ENCODE data around the gene PTGR1. TPM values are rescaled to one million over a fixed set of nuclear protein-coding genes. Genes with fewer than 3 reads are reported as not detected.

The PTGR1 gene
- total RNA-seq, 4 donors from 2014 or later = 2.6 to 90.0 (median 51.6) TPM

DNA sequence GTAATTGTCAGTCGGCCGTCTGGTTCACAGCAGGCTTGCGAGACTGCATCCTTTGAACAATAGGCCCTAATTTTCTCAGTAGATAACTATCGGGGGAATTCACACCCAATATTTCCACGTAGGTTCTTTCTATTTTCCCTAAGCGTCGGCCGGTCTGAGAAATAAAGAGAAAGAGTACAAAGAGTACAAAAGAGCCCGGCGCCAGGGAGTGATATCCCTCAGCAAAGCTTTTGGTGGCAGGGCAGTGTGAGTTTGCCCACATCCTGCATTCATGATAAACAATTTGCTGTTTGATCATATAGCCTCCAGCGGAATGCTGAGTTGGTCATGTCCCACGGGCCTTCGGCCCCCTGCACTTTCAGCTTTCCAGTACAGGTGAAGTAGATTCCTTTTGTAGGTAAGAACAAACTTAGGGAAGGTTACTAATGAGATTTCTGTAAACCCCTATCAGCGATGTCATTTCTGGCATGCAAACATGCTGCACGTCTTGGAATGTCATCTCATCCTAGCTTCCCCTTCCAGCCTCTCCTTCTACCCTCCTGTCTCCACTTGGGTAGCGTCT lies 4.7 kb upstream of the PTGR1 start:
- H3K27me3 ChIP-seq = peaks cover 7% of the 10 kb centered on the region
- no peak for DNase-seq
- H3K4me3 ChIP-seq = no peak overlapping the region
- no peaks in the 10 kb centered on the region for H3K36me3 ChIP-seq
- no peak overlapping the region for H3K27ac ChIP-seq
- TF ChIP-seq, protein P1, sequence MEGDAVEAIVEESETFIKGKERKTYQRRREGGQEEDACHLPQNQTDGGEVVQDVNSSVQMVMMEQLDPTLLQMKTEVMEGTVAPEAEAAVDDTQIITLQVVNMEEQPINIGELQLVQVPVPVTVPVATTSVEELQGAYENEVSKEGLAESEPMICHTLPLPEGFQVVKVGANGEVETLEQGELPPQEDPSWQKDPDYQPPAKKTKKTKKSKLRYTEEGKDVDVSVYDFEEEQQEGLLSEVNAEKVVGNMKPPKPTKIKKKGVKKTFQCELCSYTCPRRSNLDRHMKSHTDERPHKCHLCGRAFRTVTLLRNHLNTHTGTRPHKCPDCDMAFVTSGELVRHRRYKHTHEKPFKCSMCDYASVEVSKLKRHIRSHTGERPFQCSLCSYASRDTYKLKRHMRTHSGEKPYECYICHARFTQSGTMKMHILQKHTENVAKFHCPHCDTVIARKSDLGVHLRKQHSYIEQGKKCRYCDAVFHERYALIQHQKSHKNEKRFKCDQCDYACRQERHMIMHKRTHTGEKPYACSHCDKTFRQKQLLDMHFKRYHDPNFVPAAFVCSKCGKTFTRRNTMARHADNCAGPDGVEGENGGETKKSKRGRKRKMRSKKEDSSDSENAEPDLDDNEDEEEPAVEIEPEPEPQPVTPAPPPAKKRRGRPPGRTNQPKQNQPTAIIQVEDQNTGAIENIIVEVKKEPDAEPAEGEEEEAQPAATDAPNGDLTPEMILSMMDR (IDR thresholded peaks at IDR 0.05) = no peak
- TF ChIP-seq POLR2AphosphoS5 (IDR thresholded peaks at IDR 0.05) = no peak
- TF ChIP-seq POLR2A (IDR thresholded peaks at IDR 0.05) = no peak
- no peak for TF ChIP-seq EP300 (IDR thresholded peaks at IDR 0.05; ENCODE audit: low read depth)
- H3K9me3 ChIP-seq = no peaks in the 10 kb centered on the region
- whole genome bisulfite sequencing, 2 donors (ENCODE audit: low coverage in 1 of 2) = 85 to 87% methylated on average over 13 to 16 of the region's 16 CpGs
- intact Hi-C loops (cut with DNase I; ENCODE audit: low total_unique reads) (no loop called here), in situ Hi-C loops (cut with MboI; ENCODE audit: low pct_ligation_motif_present in 1 of 4, low pct_unique_long_range_greater_than_20kb in 1 of 4, low sequenced_read_pairs in 3 of 4) (loop anchor here in 1 of 4 donors (25.0 kb wide), 1 partner anchor 458 kb away; no protein-coding TSS in a partner anchor)
- H3K4me1 ChIP-seq = peaks cover 0 to 3% (median 1%) of the 10 kb centered on the region in 4 donors

DNA sequence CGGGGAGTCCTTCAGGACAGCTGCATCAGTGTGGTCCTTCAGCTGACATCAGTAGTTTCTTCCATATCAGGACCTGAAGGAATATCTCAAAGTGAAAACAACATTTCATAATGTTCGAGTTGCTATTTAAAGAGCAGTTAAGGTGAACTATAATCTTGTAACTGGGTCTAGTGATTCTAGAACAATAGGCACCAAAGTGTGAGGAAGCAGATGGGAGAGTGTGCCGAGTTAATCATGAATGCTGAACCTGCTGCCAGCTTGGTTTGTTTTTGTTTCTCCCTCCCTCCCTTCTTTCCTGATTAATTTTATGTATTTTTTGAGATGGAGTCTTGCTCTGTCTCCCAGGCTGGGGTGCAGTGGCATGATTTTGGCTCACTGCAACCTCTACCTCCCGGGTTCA lies 3.6 kb upstream of the PTGR1 start:
- 69 to 79% methylated on average over 4 of the region's 4 CpGs for WGBS, 2 donors (ENCODE audit: low coverage in 1 of 2)
- Histone ChIP-seq H3K36me3 (no peaks in the 10 kb centered on the region), H3K27me3 (no peaks in the 10 kb centered on the region), H3K9me3 (no peaks in the 10 kb centered on the region), H3K4me3 (no peak overlapping the region), H3K4me1 (peaks cover 0 to 3% (median 1%) of the 10 kb centered on the region in 4 donors), H3K27ac (no peak overlapping the region)
- in situ Hi-C loops (cut with MboI; ENCODE audit: low pct_ligation_motif_present in 1 of 4, low pct_unique_long_range_greater_than_20kb in 1 of 4, low sequenced_read_pairs in 3 of 4) = loop anchor here in 1 of 4 donors (25.0 kb wide), 1 partner anchor 459 kb away; no protein-coding TSS in a partner anchor
- TF ChIP-seq POLR2AphosphoS5 (IDR thresholded peaks at IDR 0.05) = no peak
- TF ChIP-seq, protein P1 (IDR thresholded peaks at IDR 0.05) = no peak
- TF ChIP-seq EP300 (IDR thresholded peaks at IDR 0.05; ENCODE audit: low read depth) = no peak
- no peak for TF ChIP-seq POLR2A (IDR thresholded peaks at IDR 0.05)
- DNase-seq = no peak
- intact Hi-C loops (cut with DNase I; ENCODE audit: low total_unique reads) = no loop called here

DNA sequence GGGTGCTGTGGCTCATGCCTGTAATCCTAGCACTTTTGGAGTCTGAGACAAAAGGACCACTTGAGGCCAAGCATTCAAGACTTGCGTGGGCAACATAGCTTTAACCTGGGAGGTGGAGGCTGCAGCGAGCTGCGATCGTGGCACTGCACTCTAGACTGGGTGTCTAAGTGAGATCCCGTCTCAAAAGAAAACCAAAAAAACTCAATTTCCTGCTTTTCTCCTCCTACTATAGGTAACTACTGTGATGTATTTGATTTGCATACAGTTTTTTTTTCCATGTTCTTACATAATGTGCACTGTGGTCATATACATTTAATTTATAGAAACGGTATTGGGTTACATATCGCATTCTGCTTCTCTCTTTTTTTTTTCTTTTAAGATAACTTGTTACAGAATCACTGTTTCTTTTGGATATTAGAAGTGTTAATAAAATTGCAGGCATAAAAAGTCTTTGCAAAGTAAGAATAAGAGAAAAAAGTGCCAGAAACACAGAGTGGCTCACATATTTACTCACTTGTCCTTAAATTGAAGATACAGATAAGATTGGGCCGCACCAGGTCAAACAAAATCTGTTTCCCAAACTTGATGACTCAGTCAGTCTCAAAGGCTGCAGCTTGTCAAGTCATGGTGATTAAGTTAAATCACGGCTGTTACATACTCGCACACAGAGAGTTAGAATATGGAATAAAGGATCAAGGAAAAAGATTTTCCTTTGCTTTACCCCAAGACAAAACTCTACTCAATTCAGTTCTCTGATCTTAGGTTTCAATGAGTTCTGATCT lies 2.0 kb upstream of the PTGR1 start:
- Histone ChIP-seq H3K36me3 (peaks cover 0 to 2% (median 0%) of the 10 kb centered on the region in 4 donors), H3K4me1 (peaks cover 0 to 8% (median 5%) of the 10 kb centered on the region in 4 donors), H3K27me3 (no peaks in the 10 kb centered on the region), H3K27ac (no peak overlapping the region), H3K9me3 (no peaks in the 10 kb centered on the region), H3K4me3 (no peak overlapping the region)
- intact Hi-C loops (cut with DNase I; ENCODE audit: low total_unique reads) = no loop called here
- TF ChIP-seq POLR2A (IDR thresholded peaks at IDR 0.05) = no peak
- no peak for TF ChIP-seq POLR2AphosphoS5 (IDR thresholded peaks at IDR 0.05)
- TF ChIP-seq EP300 (IDR thresholded peaks at IDR 0.05; ENCODE audit: low read depth) = no peak
- TF ChIP-seq, protein P1 (IDR thresholded peaks at IDR 0.05) = no peak
- 58 to 80% methylated on average over 5 to 10 of the region's 10 CpGs for WGBS, 2 donors (ENCODE audit: low coverage in 1 of 2)
- no peak for DNase-seq
- in situ Hi-C loops (cut with MboI; ENCODE audit: low pct_ligation_motif_present in 1 of 4, low pct_unique_long_range_greater_than_20kb in 1 of 4, low sequenced_read_pairs in 3 of 4) = loop anchor here in 1 of 4 donors (25.0 kb wide), 1 partner anchor 461 kb away; no protein-coding TSS in a partner anchor

DNA sequence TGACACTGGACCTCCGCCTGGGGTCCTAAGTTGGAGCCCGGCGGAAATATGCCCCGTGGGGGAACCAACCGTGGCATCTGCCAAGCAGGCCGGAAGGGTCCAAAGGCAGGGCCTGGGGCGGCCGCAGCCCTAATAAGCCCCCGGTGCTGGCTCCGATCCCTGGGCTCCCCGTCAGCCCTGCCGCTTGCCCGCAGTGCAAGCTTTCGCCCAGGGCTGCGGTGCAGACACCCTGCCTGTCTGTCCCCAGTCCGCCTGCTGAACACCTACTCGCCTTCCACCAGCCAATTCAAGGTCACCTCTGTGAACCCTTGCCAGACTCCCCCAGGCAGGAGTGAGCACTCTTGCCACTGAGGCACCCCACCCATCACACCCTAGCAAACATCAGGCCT lies 502 bp upstream of the PTGR1 start:
- intact Hi-C loops (cut with DNase I; ENCODE audit: low total_unique reads) = loop anchor here (10.0 kb wide), 1 partner anchor 475 kb away; no protein-coding TSS in a partner anchor
- TF ChIP-seq POLR2A (IDR thresholded peaks at IDR 0.05) (no peak), POLR2AphosphoS5 (IDR thresholded peaks at IDR 0.05) (no peak), EP300 (IDR thresholded peaks at IDR 0.05; ENCODE audit: low read depth) (no peak)
- TF ChIP-seq, protein P1 (IDR thresholded peaks at IDR 0.05) = no peak
- WGBS, 2 donors (ENCODE audit: low coverage in 1 of 2) = 51% methylated on average over 10 of the region's 17 CpGs; no CpG with 5 or more reads in 1 of the 2 donors
- Histone ChIP-seq H3K4me1 (peaks cover 0 to 5% (median 5%) of the 10 kb centered on the region in 4 donors), H3K36me3 (peaks cover 0 to 8% (median 2%) of the 10 kb centered on the region in 4 donors), H3K4me3 (peak overlapping the region; percentile 47 to 78 (median 77)), H3K27ac (peak overlapping the region; percentile 89 to 94 (median 91)), H3K27me3 (no peaks in the 10 kb centered on the region), H3K9me3 (no peaks in the 10 kb centered on the region)
- DNase-seq = no peak
- in situ Hi-C loops (cut with MboI; ENCODE audit: low pct_ligation_motif_present in 1 of 4, low pct_unique_long_range_greater_than_20kb in 1 of 4, low sequenced_read_pairs in 3 of 4) = loop anchor here in 2 of 4 donors (10.0 to 25.0 kb wide), 2 partner anchors 85 to 462 kb away; no protein-coding TSS in a partner anchor
